K562 (cell line): Measurements from ENCODE around the gene BDH1. TPM values are rescaled to one million over a fixed set of nuclear protein-coding genes. Genes with fewer than 3 reads are reported as not detected.

Source experiments
- ATAC-seq: fragments of 200-7000 bp; cut with Tn5 transposase; 3 replicates; pipeline ENCODE4 v1.9.1; 2020; ENCODE audit warnings: moderate library complexity
- BruUV-seq: library from RNA; stranded (reverse); fragments of 400-500 nt; replicated peaks from 2 replicates; lab custom pipeline; 2021; lab: Mats Ljungman, UMichigan
- CTCF ChIA-PET: fragments of 300-600 bp; formaldehyde crosslinking; extraction: SDS; loops from one replicate; lab custom pipeline; 2021; ENCODE audit warnings: low intra/inter-chr PET ratio; lab: Yijun Ruan, JAX
- POLR2A ChIA-PET: fragments of 300-600, 350-650 bp; sonication (Branson Sonifier 250); formaldehyde crosslinking; extraction: SDS; loops from one replicate; lab custom pipeline; 2021; ENCODE audit warnings: antibody characterized with exemption, inconsistent platforms; lab: Yijun Ruan, JAX
- DNase-seq, 4 experiments: peaks; one replicate each; pipeline versions ENCODE4 v3.0.0 to v3.0.0-alpha.2; 2011 to 2018; ENCODE audit warnings: low spot score in 3 of 4, mixed read lengths in 3 of 4; ENCODE audit errors: extremely low read depth in 1 of 4
- FAIRE-seq: peaks from 2 replicates; lab custom pipeline; 2011; peaks lifted over from hg19 to GRCh38; lab: Jason Lieb, UNC
- H2AFZ ChIP-seq: 2 replicates; pipeline ENCODE4 v1.6.0; 2011; ENCODE audit warnings: low read depth, low read length, control low read depth, inconsistent platforms
- H3K27ac ChIP-seq: fragments of 200-600 bp; 3 replicates; pipeline ENCODE4 v1.8.0; 2011; ENCODE audit warnings: low read depth, mild to moderate bottlenecking, control low read depth, inconsistent platforms, low read length, moderate library complexity, mixed read lengths; ENCODE audit errors: extremely low read depth
- H3K27me3 ChIP-seq, 2 experiments: fragments of 300-600 bp in 1 of 2; 2 replicates in 1 of 2; 3 replicates in 1 of 2; pipeline versions ENCODE4 v1.6.0 to v1.8.0; 2011; ENCODE audit warnings: inconsistent platforms in 2 of 2, low read length in 2 of 2, mild to moderate bottlenecking in 1 of 2, mixed read lengths in 1 of 2, moderate library complexity in 1 of 2; ENCODE audit not compliant: control insufficient read depth in 2 of 2, insufficient read depth in 2 of 2
- H3K36me3 ChIP-seq: fragments of 300-600 bp; 3 replicates; pipeline ENCODE4 v1.8.0; 2011; ENCODE audit warnings: mild to moderate bottlenecking, low read length, inconsistent platforms; ENCODE audit not compliant: control insufficient read depth, insufficient read depth
- H3K4me1 ChIP-seq, 2 experiments: fragments of 200-600 bp in 1 of 2; replicated peaks in 1 of 2; 2 replicates in 1 of 2; 3 replicates in 1 of 2; pipeline versions ENCODE4 v1.5.1 to v1.8.0; 2011; ENCODE audit warnings: inconsistent platforms in 2 of 2, low read length in 2 of 2, mild to moderate bottlenecking in 1 of 2, mixed read lengths in 1 of 2, moderate library complexity in 1 of 2; ENCODE audit not compliant: control insufficient read depth in 2 of 2, insufficient read depth in 2 of 2
- H3K4me2 ChIP-seq: 2 replicates; pipeline ENCODE4 v1.6.1; 2011; ENCODE audit warnings: low read length, control low read depth, inconsistent platforms, mixed read lengths; ENCODE audit not compliant: insufficient read depth
- H3K4me3 ChIP-seq: fragments of 200-600 bp; sonication (generic), shearing (Covaris generic); 2 replicates; pipeline ENCODE4 v1.5.1; 2016; ENCODE audit warnings: control low read depth, inconsistent platforms
- H3K79me2 ChIP-seq: fragments of 200-600 bp; 3 replicates; pipeline ENCODE4 v1.8.0; 2011; ENCODE audit warnings: low read length, inconsistent platforms; ENCODE audit not compliant: control insufficient read depth, insufficient read depth
- H3K9ac ChIP-seq, 2 experiments: 2 replicates each; pipeline versions ENCODE4 v1.6.0 to v1.6.1; 2011; ENCODE audit warnings: low read depth in 2 of 2, low read length in 2 of 2, control low read depth in 1 of 2, inconsistent platforms in 1 of 2, mild to moderate bottlenecking in 1 of 2, mixed read lengths in 1 of 2; ENCODE audit not compliant: insufficient read depth in 1 of 2
- H3K9me1 ChIP-seq: one replicate; pipeline ENCODE4 v1.6.0; 2011; ENCODE audit warnings: inconsistent platforms, mild to moderate bottlenecking, low read length, moderate library complexity; ENCODE audit not compliant: control insufficient read depth, insufficient read depth
- H3K9me3 ChIP-seq: replicated peaks from 2 replicates; pipeline ENCODE4 v1.5.1; 2011; ENCODE audit warnings: low read depth, low read length, inconsistent platforms; ENCODE audit not compliant: control insufficient read depth, insufficient read depth
- H4K20me1 ChIP-seq: replicated peaks from 2 replicates; pipeline ENCODE4 v1.6.1; 2011; ENCODE audit warnings: low read length, inconsistent platforms, mixed read lengths; ENCODE audit not compliant: control insufficient read depth, insufficient read depth
- BRF1 ChIP-seq: IDR thresholded peaks from 3 replicates; pipeline ENCODE4 v1.6.1; 2011; ENCODE audit warnings: borderline replicate concordance, mild to moderate bottlenecking; ENCODE audit not compliant: insufficient read length; ENCODE audit errors: extremely low read depth
- BRF2 ChIP-seq: IDR thresholded peaks from 3 replicates; pipeline ENCODE4 v1.6.1; 2011; ENCODE audit warnings: borderline replicate concordance, mild to moderate bottlenecking; ENCODE audit not compliant: insufficient read length, insufficient read depth
- E4F1 ChIP-seq: fragments of 250-450 bp; sonication (Bioruptor Pico); IDR thresholded peaks from 2 replicates; pipeline ENCODE4 v1.5.0; 2021; ENCODE audit warnings: mild to moderate bottlenecking, borderline replicate concordance
- KLF10 ChIP-seq: fragments of 250-450 bp; sonication (Bioruptor Pico); IDR thresholded peaks from 2 replicates; pipeline ENCODE4 v1.6.1; 2021; ENCODE audit warnings: matching md5 sums
- NFATC3 ChIP-seq: fragments of 450-650 bp; IDR thresholded peaks from 2 replicates; pipeline ENCODE4 v1.6.1; 2017; ENCODE audit warnings: mild to moderate bottlenecking
- NFIX ChIP-seq: fragments of 250-450 bp; sonication (Bioruptor Pico); IDR thresholded peaks from 2 replicates; pipeline ENCODE4 v1.4.0; 2020; ENCODE audit warnings: low read depth, mild to moderate bottlenecking, moderate library complexity
- POLR3A ChIP-seq: IDR thresholded peaks from 2 replicates; pipeline ENCODE4 v1.6.1; 2011; ENCODE audit warnings: borderline replicate concordance, mild to moderate bottlenecking, moderate library complexity; ENCODE audit not compliant: insufficient read length, insufficient read depth; ENCODE audit errors: extremely low read depth
- THRAP3 ChIP-seq: fragments of 450-650 bp; IDR thresholded peaks from 2 replicates; pipeline ENCODE4 v1.6.1; 2016; ENCODE audit warnings: mild to moderate bottlenecking, inconsistent platforms, borderline replicate concordance
- TSHZ1 ChIP-seq: fragments of 250-450 bp; sonication (Bioruptor Pico); IDR thresholded peaks from 2 replicates; pipeline ENCODE4 v1.4.0; 2020; ENCODE audit warnings: mild to moderate bottlenecking, moderate library complexity
- ZNF133 ChIP-seq: fragments of 250-450 bp; sonication (Bioruptor Pico); IDR thresholded peaks from 2 replicates; pipeline ENCODE4 v1.4.0; 2020; ENCODE audit warnings: mild to moderate bottlenecking
- ZNF146 ChIP-seq: IDR thresholded peaks from one replicate; pipeline ENCODE4 v1.6.1; 2018; ENCODE audit warnings: missing compliant biosample characterization; ENCODE audit not compliant: unreplicated experiment
- ZNF75A ChIP-seq: fragments of 450-650 bp; formaldehyde crosslinking; IDR thresholded peaks from 2 replicates; pipeline ENCODE4 v1.4.0; 2020; ENCODE audit warnings: mild to moderate bottlenecking
- WGBS: fragments of 100-300 bp; shearing (Covaris generic); methylation state at CpG from one replicate; pipeline ENCODE4 v1.1.6; 2016; ENCODE audit warnings: low coverage, mixed read lengths; ENCODE audit not compliant: insufficient coverage; ENCODE audit errors: missing lambda C conversion rate; 5-methylcytosine and 5-hydroxymethylcytosine counted together
- in situ Hi-C: fragments of 300-500 bp; cut with MboI; formaldehyde crosslinking; loops from 4 replicates; pipeline ENCODE4 v1.15.0; 2018; ENCODE audit warnings: inconsistent platforms, mixed read lengths
- intact Hi-C: fragments of 100-400 bp; cut with micrococcal nuclease; formaldehyde crosslinking; loops from 2 replicates; pipeline ENCODE4 v1.14.2; 2022
- polyA plus RNA-seq, 8 experiments: library from polyadenylated mRNA; depleted of rRNA in 4 of 8; stranded (reverse) in 5 of 8; unstranded in 3 of 8; fragments of >200 nt; fragmentation: Nextera tagmentation in 2 of 8; fragmentation: Illumina TruSeq in 1 of 8; extraction: Ambion mirVana in 2 of 8; extraction: Trizol in 1 of 8; gene quantifications; 2 replicates each; pipeline versions ENCODE4 v1.2.1 to v1.2.3, GENCODE V29; 2011 to 2014; ENCODE audit warnings: inconsistent platforms in 1 of 8, missing spikeins in 1 of 8
- total RNA-seq, 7 experiments: library from RNA; depleted of rRNA in 6 of 7; stranded (reverse); fragments of >200 nt in 6 of 7; fragmentation: Illumina TruSeq in 2 of 7; extraction: Trizol in 2 of 7; gene quantifications; 2 replicates each; pipeline versions ENCODE4 v1.2.1 to v1.2.3, GENCODE V29; 2011 to 2021; ENCODE audit warnings: low replicate concordance in 1 of 7

Gene BDH1
- total and polyA plus RNA-seq, 9 of the 15 experiments (the other 6 are each of a cell fraction or from before 2014, with no cell fraction given): 0.07 to 0.89 (median 0.12) TPM; not detected in 3

GRCh38 chr3:197583371-197583770 is 27.6 kb upstream of the BDH1 start:
- Histone ChIP-seq H3K9me1 (no peaks in the 10 kb centered on the region), H3K27me3 (no peaks in the 10 kb centered on the region), H4K20me1 (no peaks in the 10 kb centered on the region), H3K4me3 (no peak overlapping the region), H3K9me3 (no peaks in the 10 kb centered on the region), H3K4me1 (peaks cover 1 to 3% of the 10 kb centered on the region in 2 experiments; a peak in 3 of 5 replicates), H3K9ac (no peak overlapping the region), H3K79me2 (no peaks in the 10 kb centered on the region), H3K27ac (no peak overlapping the region), H3K4me2 (no peak overlapping the region), H2AFZ (no peak overlapping the region), H3K36me3 (no peaks in the 10 kb centered on the region)
- ChIA-PET POLR2A (interaction anchor here (0.7 to 4.2 kb wide), 2 partner anchors 10 to 260 kb away, joined by 3 to 11 read pairs; no protein-coding TSS in a partner anchor), CTCF (no interaction called here)
- no peak for ATAC-seq
- TF ChIP-seq BRF2 (no peak), NFIX (CRISPR knock-in tag) (no peak), TSHZ1 (CRISPR knock-in tag) (no peak), ZNF75A (CRISPR knock-in tag) (no peak), BRF1 (no peak), KLF10 (no peak), E4F1 (CRISPR knock-in tag) (no peak), NFATC3 (no peak), ZNF146 (CRISPR knock-in tag) (no peak), POLR3A (no peak), ZNF133 (CRISPR knock-in tag) (no peak), THRAP3 (no peak)
- 58% methylated on average over 7 of the region's 7 CpGs for WGBS
- DNase-seq: no peak
- no TSS peak for BruUV-seq
- intact Hi-C loops (no loop called here), in situ Hi-C loops (no loop called here)
- no peak for FAIRE-seq
